GM18870 (cell line): ENCODE data around the gene PRH1.

Experiments
- ATAC-seq: cut with Tn5 transposase; IDR thresholded peaks from one replicate; pipeline ENCODE4 v1.9.1; 2021; ENCODE audit warnings: moderate library complexity; ENCODE audit not compliant: unreplicated experiment

The PRH1 gene

DNA sequence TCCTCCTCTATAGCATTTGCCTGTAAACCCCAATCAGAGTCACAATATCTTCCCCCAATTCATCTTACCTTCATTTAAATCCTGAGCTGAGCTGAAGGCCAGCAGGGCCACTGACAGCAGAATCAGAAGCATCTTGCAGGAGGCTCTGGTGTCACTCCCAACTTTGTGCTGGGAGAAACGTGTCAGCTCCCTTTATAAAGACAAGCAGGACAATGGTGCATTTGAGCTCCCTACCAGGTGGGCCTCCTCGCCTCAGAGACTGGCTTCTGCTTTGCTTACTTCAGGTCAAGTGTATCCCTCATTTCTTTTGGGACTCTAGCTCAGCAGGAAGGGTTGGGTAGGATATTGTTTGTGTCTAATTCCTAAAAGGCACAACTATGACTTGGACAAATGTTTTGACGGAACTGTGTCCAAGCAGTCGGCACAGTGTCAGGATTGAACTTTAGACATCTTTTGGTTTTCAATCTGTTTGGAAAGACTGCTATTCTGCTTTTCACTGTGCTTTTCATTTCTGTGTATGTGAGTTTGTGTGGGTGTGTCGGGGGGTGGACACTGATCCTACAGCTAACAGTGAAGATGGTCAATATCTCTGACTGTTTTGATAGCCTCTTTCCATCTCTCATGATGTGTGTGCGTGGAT is at the start of gene PRH1:
Gene PRH1 (minus strand): TSS at position 170 of the 640 bp plus-strand sequence. CDS start 38 bp downstream, at position 132.
- no peak for ATAC-seq

GRCh38 chr12:10928746-10929286 is 44.8 kb upstream of the PRH1 start, which contains the start of gene PRH2:
Gene PRH2, plus strand, starts transcription at chr12:10929236. Its CDS starts 38 bp downstream, at chr12:10929274.
- no peak for ATAC-seq

DNA sequence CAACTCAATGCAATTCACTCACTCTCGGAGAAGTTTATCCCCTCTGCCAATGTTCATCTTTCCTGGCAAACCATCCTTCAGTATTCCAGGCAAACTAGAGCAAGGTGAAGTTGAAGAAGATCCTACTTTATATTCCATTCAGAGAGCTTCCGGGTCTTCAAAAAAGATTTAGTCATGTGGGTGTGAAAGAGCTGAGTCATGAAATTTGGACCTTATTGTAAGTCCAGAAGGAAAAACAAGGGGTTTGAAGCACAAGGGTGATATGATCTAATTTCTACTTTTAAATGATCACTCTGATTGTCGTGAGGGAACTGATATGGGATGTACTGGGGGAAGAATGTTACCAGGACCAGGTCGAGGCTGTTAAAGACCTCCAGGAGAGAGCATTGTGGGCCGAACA is 42.2 kb upstream of the PRH1 start:
- ATAC-seq: no peak

- ATAC-seq: no peak
Observed at GRCh38 chr12:10919809-10920208, 35.8 kb upstream of the PRH1 start.

- ATAC-seq: no peak
Observed at GRCh38 chr12:10910380-10910779, 26.3 kb upstream of the PRH1 start.

DNA sequence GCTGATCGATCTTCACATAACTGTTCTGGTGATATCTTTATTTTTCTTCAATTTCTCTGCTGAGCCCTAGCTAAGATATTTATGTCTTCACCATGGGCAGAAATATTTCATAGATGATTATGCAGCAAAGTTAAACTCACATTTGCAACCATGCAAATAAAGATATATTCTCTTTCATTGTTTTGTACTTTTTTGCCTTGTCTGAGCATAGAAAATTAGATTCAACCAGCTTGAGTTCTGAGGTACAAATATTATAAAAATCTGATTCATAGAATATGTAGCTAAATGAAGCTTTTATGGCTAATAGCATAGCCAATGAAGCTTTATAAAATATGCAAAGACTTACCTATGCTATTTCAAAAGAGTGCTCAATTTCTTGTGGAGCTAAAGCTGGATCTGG is 25.4 kb upstream of the PRH1 start, which contains the start of gene TAS2R13:
Gene TAS2R13 (minus strand): TSS at position 101 of the 400 bp plus-strand sequence. CDS start 264 bp downstream, outside the sequence.
- ATAC-seq: no peak

DNA sequence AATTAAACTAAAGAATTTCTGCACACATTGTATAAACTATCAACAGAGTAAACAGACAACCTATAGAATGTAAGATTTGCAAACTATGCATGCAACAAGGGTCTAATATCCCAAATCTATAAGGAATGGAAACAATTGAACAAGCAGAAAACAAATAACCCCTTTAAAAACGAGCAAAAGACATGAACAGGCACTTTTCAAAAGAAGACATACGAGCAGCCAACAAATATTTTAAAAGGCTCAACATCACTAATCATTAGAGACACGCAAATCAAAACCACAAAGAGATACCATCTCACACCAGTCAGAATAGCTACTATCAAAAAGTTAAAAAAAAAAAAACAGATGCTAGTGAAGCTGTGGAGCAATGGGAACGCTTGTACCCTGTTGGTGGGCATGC is 20.6 kb upstream of the PRH1 start:
- no peak for ATAC-seq

GRCh38 chr12:10901427-10901826 is 17.4 kb upstream of the PRH1 start:
- ATAC-seq: no peak

GRCh38 chr12:10900972-10901371 is 16.9 kb upstream of the PRH1 start:
- ATAC-seq: no peak

DNA sequence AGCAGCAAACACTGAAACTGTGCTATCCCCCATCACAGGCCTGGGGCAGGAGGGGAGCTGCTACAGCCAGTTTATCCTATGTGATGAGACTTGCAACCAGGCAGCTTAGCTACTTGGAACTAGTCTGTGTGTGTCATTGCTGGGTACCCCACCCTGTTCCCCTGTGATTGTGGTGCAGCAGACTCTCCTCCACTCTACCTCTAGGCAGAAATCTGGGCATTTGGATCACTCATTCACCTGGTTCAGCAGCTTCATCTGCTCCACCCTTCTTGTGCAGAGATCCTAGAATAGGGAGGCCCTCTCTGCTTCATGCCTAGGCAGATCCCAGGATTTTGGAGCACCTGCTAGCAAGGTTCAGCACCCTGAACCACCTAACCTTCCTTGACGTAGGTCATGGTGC is 16.5 kb upstream of the PRH1 start:
- ATAC-seq: no peak

GRCh38 chr12:10896854-10897253 is 12.8 kb upstream of the PRH1 start:
- ATAC-seq: no peak

DNA sequence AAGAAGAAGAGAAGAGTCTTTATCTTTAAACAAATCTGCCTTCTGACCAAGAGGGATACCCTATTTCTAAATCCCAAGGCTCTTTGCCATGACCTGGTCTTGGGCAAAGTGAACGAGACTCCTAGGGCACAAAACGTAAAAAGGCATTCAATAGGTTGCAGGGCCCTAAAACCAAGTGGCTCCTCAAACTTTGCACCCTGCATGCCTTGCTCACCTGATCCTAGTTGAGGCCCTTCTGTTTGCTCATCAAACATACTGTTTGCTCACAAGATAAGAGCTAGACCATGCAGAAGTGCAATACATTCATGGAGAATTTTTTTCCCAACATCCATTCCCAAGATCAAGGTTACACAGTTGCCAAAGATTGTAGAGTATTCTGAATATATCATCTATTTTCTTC is 7.9 kb upstream of the PRH1 start:
- ATAC-seq: no peak

GRCh38 chr12:10889226-10889625 is 5.2 kb upstream of the PRH1 start:
- ATAC-seq: no peak

DNA sequence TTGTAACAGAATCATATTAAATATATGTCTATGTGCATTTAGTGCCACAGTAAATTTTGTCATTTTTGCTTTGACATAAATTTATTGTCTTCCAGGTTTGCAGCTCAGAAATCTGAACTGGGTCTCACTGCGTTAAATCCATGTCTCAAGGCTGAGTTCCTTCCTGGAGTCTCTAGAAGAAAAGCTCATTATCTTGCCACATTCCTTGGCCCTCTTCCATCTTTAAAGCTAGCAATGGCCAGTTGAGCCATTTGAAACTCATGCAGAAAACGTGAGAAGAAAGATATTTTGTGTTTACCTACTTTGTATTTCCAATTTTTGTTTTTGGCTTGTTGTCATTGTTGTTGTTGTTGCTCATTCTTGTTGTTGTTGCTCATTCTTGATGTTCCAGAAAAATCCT is 10.7 kb downstream of the PRH1 start:
- no peak for ATAC-seq

DNA sequence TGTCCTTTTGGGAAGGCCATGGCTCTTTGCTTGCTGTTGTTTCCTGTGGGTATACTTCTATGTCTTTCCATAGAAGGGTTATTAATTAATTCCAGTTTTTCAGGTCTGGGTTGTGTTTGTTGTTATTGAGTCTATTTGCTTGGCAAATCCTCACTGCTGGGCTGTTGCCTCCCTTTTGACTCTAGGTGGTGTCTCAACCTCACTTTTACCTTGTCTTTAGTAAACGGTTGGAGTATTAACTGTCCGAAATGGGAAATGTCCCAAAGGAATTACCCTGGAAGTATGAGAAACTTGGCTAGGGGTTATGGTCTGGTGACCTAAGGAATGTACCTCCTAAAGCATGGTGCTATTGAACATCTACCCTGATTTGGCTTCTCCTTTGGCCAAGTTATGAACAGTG is 16.7 kb downstream of the PRH1 start:
- no peak for ATAC-seq

DNA sequence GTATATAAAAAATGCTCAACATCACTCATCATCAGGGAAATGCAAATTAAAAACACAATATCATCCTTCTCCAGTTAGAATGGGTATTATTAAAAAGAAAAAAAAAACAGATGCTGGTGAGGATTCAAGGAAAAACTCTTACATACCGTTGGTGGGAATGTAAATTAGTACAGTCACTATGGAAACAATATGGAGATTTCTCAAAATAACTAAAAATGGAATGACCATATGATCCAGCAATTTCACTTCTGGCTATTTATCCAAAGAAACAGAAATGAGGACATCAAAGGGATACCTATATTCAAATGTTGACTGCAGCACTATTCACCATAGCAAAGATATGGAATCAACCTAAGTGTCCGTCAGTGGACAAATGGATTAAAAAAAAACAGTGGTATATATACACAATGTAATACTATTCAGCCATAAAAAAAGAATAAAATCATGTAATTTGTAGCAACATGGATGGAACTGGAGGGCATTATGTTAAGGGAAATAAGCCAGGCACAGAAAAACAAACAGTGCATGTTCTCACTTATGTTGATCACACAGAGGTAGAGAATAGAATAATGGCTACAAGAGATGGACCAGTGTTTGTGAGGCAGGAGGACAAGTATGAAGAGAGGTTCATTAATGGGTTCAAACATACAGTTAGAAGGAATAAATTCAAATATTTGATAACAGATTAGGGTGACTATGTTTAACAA is 20.4 kb downstream of the PRH1 start:
- ATAC-seq: no peak

DNA sequence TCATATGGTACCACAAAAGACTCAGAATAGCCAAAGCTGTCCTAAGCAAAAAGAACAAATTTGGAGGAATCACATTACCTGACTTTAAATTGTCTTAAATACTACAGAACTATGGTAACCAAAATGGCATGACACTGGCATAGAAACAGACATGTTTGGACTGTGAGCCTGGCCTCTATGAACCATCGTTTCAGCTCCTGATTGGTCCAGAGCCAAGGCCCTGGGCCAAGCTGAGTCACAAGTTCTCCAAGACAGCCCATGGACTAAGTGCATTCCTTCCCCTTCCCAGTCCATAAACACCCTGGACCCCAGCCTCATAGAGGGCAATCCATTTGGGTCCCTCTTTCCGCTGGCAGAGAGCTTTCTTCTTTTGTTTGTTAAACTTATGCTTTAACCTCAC is 22.7 kb downstream of the PRH1 start:
- no peak for ATAC-seq

DNA sequence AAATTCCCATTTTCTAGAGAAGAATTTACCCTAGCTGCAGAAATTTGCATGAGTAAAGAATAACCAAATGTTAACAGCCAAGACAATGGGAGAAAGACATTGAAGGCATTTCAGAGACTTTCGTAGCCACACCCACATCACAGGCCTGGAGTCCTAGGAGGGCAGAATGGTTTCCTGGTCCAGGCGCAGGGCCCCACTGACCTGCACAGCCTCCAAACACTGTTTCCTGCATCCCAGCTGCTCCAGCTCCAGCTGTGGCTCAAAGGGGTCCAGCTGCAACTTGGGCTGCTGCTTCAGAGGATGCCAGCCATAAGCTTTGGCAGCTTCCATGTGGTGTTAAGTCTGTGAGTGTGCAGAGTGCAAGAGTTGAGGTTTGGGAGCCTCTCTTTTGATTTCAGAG is 28.2 kb downstream of the PRH1 start:
- no peak for ATAC-seq

GRCh38 chr12:10853776-10854175 is 30.3 kb downstream of the PRH1 start:
- ATAC-seq: no peak

- no peak for ATAC-seq
Observed at GRCh38 chr12:10851243-10851858, 32.7 kb downstream of the PRH1 start.

DNA sequence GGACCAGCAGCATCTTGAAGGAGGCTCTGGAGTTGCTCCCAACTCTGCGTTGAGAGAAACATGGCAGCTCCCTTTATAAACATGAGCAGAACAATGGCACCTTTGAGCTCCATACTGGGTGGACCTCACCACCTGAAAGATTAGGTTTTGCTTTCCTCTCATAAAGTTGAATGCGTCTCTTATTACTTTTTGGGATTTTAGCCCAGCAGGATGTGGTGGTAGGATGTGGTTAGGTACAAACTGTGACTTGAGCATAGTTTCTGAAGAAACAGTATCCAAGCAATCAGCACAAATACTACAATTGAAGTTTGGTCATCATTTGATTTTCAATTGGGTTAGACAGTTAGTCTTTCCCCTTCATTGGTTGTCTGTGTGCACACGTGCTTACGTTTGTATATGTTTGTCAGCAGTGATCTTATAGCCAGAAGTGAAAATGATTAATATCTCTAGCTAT is 34.6 kb downstream of the PRH1 start, which contains the start of gene PRR4:
Gene PRR4 (minus strand): TSS at position 51 of the 454 bp plus-strand sequence. CDS start 38 bp downstream, at position 13.
- ATAC-seq: no peak

GRCh38 chr12:10847744-10848143 is 36.3 kb downstream of the PRH1 start:
- no peak for ATAC-seq
